Stimulated activated CD4-positive, alpha-beta T cell treated with anti-CD3 and anti-CD28 coated beads, Interleukin-1b, Interleukin-23, amount 100 ng/mL, for 1 hour (primary cell): Measurements from ENCODE around the gene DNAJC17.

Experiments
- DNase-seq, 2 donors: peaks; one replicate each; pipeline ENCODE4 v3.0.0-alpha.2; 2020; ENCODE audit warnings: low read depth in 2 of 2

DNAJC17 gene

DNA sequence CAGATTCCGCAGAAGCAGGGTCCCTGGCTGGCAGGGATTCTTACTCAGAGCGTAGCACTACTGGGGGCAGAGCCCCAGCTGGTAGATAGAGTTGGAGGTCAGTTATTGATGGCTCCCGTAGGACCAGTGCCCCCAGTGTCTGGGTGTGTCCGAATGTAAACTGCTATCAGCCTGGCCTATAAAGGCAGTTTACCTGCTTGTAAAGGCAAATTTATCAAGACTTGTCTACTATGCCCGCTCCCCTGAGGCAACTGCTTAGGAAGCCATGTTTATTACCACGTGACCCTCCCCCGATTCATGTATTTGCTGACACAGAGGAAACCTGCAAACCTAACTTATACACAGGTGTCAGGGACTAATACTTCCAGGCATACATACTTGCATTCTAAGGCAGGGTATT is 21.8 kb upstream of the DNAJC17 start:
- no peak for DNase-seq

DNA sequence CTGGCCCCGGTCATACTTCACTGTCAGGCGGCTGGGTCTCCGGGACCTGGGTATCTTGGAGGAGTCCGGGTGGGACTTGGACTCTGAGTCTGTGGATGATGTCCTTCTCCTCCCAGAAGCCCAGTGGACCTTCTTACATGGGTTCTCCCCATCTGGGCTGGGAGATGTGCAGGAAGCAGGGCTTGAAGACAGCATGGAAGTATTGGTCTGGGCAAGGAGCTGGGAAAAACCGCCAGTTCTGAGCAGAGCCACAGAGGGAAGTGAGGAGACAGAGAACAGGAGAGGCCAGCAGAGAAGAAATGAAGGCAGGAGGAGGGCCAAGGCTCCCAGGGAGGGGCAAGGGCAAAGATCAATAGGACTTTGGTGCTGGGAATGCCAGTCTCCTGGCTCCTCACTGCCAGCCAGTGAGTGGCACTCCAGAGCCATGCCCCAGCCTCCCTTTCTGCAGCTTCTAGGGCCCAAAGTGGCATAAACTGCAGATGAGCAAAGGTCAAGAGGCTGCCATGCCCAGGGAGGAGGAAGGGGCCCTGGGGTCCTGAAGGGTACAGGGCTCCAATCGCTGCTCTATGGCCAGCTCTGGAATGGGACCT is 21.3 kb upstream of the DNAJC17 start, which contains the start of gene PPP1R14D:
Gene PPP1R14D, minus strand, starts transcription at position 262 of the 590 bp plus-strand sequence. Its CDS starts 67 bp downstream, at position 195.
- DNase-seq: no peak

DNA sequence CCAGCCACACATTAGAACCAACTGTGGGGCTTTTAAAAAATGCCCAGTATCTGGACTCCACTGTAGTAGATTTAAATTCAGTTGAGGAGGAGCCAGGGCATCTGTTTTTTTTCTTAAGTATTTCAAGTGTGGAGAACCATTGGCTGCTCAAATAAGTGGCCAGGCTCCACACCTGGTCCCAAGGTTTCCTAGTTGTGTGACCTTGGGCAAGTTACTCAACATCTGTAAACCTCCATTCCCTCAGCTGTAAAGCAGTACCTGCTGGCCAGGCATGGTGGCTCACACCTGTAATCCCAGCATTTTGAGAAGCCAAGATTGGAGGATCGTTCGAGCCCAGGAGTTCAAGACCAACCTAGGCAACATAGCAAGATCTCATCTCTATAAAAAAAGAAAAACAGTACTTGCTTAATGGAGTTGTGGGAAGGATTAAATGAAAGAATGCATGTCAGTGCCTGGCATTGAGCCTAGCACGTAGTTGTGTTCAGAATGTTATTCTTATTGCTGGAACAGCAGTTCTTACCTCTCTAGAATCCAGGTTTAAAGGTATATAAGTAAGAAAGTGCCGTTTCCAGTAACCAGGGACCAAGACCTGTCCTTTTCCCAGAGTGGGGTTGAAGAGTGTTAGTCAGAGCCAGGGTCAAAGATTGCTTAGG is 19.3 kb upstream of the DNAJC17 start:
- no peak for DNase-seq

DNA sequence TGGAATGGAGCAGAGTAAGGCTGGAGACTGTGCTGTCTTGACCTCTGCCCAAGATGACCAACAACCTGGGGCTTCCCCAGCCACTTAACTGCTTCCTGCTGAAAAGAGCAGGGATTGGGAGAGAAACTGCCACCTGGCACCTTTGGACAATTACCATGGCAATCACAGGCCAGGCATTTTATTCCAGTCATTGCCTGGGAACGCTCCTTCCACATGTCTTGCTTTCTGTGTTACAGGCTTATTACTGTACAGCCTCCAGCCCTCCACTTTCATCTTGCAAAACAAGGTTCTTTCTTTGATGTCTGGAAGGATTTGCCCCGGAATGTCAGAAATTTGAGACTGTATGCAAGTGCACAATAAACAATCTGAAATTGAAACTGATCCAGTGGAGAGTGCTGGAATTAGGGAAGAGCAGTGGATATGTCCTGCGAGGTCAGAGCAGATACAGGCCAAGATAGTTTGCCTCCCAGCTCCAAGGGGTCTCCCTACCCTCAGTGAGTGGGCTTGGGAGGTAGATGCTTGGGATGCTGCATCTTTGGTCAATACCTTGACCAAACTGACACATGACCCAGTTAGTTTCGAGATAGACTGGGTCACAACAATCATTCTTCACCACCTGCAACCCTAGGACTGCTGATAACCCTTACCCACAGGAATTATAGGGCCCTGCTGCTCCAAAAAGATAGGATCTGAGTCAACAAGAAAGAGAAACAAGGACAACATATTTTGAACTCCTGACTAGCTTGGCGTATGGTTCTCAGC is 18.6 kb upstream of the DNAJC17 start:
- DNase-seq: no peak

DNA sequence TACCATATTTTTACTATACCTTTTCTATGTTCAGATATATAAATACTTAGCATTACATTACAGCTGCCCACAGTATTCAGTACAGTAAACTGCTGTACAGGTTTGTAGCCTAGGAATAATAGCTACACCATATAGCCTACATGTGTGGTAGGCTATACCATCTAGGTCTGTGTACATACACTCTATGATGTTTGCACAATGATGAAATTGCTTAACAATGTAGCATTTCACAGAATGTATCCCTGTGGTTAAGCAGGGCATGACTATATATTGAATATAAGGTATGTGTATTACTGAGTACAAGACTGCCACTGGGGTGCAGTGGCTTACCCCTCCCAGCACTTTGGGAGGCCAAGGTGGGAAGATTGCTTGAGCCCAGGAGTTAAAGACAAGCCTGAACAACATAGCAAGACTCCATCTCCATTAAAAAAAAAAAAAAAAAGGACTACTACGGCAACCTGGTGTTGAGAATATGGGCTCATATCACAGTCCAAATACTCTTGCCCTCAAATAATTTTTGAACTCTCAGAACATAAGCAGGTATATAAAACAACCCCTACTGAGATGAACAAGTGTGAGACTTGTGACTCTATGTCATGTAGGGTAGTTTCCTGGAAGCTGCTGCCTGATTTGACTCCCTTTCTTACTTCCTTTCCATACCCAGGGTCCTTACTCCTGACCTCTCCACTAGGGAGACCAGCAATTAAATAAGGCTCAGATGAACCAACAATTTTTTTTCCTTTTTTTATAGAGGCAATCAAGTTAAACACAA is 16.5 kb upstream of the DNAJC17 start:
- no peak for DNase-seq

DNA sequence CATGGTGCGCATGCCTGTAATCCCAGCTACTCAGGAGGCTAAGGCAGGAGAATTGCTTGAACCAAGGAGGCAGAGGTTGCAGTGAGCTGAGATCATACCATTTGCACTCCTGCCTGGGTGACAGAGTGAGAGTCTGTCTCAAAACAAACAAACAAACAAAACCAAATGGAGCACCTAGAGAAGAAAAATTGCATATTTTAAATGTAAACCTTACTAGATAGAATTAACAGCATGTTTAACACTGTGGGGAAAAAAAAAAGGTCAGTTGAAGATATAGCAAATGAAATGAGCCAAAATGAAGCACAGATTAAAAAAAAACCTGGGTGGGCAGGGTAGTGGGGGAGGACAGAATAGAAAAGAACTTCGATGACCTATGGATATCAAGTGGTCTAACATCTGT is 13.9 kb upstream of the DNAJC17 start:
- no peak for DNase-seq

DNA sequence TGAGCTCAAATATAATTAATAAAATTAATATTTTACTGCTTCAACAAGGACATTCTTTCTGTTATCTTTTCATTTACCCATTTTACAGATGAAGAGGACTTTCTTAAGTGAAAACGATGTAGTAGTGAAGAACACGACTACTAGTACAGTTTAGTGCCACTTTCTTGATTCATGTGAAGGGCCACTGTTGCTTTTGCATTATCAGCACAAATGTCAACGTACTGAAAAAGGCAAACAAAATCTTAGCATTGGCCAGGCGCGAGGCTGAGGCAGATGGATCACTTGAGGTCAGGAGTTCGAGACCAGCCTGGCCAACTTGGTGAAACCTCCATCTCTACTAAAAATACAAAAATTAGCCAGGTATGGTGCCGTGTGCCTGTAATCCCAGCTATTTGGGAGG is 11.8 kb upstream of the DNAJC17 start:
- DNase-seq: no peak

DNA sequence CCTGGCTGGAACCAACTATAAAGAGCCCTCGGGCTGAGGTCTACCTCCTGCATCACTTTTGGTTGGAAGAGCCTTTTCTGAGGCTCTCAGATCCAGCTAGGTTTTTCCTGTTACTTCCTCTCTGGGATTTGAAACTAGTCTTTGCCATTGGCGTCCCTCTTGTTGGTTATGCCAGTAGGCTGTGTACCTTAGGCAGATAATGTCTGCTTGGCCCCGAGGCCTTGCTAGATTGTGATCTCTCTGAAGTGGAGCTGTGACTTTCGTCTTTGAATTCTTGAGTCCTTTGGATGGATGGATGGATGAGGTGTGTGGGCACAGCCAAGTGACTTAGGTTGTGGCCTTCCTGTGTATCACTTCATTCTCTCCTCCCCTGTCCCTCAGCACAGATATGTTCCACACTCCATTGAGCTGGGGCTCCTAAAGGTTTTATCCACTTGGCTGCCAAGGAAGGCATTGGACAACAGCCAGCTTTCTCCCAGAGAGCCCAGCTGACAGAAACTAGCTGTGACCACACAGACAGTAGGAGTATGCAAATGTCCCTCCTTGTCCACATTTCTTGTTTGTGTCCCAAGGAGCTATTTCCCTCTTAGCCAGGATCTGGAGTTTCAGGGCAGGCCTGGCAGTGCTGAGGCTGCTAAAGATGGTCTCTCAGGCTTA is 7.9 kb upstream of the DNAJC17 start:
- DNase-seq: no peak

DNA sequence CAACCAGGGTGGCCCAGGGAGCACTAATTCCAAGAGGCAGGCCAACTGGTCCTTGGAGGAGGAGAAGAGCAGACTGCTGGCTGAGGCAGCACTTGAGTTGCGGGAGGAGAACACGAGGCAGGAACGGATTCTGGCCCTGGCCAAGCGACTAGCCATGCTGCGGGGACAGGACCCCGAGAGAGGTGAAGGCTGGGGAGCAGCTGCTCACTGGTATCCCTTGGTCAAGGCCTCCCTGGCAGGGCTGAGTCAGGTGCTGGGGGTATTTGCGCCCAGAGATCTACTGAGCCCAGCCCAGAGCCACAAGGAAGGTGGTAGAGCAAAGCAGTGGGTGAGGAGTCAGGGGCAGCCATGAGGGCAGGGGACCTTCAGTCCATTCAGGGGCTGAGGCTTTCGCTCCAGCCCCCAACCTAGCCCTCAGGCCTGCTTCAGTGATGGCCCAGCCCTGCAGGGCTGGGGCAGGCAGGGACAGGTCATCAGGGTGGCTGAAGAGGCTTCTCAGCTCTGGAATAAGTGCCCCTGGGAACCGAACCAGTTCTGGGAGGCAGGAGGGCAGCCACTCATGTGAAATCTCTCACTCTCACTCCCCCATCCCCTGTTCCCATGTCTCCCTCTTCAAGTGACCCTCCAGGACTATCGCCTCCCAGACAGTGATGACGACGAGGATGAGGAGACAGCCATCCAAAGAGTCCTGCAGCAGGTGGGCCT is 5.6 kb upstream of the DNAJC17 start:
- no peak for DNase-seq

DNA sequence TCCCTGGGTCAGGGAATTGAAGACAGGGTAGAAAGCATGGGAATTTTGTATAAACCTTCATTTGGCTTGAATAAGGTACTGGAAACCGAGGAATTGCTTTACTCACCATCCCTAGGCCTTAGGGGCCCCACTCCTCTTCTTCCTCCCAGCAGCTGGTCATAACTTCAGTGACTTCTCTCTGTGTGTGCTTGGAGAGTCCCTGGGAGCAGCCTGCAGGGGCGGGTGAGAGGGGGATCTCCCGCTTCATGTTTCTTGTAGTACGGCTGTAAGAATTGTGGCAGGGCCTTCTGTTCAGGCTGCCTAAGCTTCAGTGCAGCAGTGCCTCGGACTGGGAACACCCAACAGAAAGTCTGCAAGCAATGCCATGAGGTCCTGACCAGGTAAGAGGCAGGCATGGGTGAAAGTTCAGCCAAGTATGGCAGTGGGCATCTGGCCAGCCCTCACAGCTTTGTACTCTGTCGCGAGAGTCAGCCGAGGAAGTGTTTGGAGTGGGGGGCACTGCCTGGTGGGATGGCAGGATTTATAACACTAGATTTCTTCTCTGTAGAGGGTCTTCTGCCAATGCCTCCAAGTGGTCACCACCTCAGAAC is 1.7 kb upstream of the DNAJC17 start:
- DNase-seq: no peak

DNA sequence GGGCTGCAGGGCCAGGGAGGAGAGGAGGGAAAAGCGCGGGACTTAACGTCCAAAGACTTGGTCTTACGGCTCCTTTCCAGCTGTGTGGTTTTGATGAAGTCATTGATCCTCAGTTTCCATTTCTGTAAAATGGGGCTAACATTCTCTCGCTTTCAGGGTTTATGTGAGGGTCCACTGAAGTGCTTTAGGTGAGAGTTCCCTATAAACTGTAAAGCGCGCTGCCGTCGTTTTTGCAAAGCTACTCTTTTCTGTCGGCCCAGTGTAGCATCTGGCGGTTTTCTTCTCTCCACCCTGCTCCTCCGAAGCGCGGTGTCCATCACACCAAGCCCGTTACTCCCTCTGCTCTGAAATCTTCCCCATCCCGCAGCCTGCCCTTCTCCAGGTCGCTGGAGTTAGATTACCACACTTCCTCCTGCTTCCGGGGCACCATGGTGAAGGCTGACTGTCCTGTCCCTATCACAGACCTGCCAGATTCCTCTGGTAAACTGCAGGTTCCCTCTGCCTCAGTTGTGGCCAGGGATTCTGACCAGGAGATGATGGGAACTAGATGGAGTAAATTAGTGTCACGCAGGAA is 702 bp upstream of the DNAJC17 start:
- no peak for DNase-seq

DNA sequence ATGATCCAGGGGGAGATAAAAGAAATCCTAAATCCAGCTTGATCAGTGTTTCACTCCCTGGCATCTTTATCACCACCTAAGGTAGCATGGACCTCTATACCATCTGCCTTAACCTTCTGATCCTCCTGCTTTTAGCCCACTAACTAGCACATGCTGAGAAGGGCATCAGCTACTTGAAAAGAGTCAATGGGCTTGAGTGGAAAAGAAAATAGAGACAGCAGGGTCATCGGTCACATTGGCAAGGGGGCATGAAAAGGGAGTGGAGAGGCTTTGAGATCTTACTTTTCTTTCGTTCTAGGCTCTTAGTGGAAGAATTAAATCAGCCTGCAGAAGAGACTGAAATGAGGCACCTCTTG is 623 bp downstream of the DNAJC17 start:
- DNase-seq: no peak

DNA sequence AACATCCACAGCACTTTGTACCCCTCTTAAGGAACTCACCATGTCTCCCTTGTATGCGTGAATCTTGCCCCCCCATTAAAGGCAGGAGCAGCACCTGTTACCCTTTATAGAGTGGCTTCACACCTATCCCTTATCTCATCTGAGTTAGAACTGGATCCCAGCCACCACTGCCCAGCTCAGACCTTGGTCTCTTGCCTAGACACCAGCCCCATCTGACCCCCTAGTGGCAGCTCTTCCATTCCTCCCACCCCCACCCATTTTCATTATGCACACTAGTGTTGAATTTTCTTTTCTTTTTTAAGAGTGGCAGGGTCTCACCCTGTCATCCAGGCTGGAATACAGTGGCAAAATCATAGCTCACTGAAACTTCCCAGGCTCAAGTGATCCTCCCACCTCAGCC is 3.6 kb downstream of the DNAJC17 start:
- no peak for DNase-seq

DNA sequence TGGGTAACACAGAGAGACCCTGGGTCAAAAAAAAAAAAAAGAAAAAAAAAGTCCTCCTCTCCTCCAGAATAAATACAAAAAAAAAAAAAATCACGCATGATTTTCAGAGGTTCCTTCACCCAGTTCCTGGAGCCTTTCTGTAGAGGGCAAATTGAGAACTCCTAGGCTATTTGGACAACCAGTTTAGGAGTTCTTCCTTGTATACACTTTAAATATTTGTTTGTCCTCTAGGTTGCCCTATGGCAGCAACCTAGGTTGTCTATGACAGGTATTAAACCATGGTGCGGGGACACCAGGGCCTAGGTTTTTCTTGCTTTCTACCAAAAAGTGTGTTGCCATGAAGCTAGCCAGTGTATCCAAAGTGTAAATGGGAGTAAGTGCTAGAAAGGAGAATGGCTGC is 4.2 kb downstream of the DNAJC17 start:
- no peak for DNase-seq

DNA sequence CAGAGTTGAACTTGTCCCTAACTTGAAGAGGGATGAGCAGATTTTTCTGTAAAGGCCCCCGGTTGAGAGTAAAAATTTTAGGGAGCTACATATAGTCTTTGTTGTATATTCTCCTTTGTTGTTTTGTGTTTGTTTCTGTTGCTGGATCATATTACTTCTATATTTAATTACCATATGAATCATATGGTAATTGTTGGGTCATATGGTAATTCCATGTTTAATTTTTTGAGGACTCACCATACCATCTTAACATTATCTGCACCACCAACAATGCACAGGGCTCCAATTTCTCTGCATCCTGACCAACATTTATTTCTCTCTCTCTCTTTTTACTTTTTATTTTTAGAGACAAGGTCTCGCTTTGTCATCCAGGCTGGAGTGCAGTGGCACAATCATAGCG is 7.8 kb downstream of the DNAJC17 start:
- DNase-seq: no peak

DNA sequence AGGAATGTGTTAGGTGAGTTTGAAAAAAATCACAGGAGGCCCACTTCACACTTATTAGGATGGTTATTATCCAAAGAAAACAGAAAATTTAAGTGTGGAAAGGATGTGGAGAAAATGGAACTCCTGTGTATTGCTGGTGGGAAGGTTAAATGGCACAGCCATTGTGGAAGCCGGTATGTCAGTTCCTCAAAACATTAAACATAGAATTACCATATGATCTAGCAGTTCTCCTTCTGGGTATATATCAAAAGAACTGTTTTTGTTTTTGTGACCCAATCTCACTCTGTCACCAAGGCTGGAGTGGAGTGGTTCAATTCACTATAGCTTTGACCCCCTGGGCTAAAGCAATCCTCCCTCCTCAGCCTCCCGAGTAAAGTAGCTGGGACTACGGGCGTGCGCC is 10.8 kb downstream of the DNAJC17 start:
- no peak for DNase-seq

DNA sequence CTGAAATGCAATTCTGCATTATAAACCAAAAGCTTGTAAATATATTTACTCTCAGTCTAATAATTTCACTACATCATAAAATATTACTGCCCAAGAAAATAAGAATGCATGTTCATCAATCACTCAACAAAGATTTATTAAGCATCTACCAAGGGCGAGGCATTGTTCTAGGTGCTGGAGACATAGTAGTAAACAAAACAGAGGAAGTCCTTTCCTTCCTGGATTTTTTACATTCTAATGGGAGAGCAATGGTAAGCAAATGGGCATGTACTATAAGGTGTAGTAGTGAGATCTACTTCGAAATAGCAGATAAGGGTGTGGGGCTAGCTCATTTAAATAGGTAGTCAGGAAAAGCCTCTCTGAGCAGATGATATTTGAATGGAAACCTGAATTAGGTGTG is 11.2 kb downstream of the DNAJC17 start:
- no peak for DNase-seq

DNA sequence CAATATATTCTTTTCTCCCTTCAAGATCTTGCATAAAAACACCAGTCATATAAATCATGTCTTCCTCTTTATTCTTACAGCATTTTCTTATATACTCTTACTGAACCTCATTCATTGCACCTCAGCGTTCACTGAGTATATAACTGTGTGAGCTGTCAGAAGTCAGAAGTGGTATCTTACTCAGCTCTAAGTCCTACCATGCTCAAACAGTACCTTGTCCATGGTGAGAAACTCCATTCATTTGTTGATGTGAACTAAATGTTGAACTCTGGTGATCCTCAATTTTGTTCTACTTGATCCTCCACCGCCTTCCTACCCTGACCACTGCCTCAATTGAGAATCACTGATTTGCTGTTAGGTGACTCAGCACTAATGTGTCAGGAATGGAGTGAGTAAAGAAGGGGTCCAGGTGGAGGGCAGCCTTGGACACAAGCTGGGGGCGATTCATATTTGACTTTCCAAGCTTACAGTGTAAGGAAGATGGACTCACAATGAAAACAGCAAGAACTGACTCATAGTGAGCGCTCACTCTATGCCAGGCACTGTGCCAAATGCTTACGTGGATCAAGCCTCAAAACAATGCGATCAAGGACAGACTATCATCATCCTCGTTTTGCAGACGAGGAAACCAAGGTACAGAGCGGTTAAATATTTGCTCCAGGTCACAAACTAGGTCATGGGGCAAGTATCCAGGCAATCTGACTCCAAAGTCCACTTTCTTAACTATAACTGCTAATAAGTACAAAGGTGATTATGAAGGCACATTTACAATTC is 13.9 kb downstream of the DNAJC17 start:
- no peak for DNase-seq

DNA sequence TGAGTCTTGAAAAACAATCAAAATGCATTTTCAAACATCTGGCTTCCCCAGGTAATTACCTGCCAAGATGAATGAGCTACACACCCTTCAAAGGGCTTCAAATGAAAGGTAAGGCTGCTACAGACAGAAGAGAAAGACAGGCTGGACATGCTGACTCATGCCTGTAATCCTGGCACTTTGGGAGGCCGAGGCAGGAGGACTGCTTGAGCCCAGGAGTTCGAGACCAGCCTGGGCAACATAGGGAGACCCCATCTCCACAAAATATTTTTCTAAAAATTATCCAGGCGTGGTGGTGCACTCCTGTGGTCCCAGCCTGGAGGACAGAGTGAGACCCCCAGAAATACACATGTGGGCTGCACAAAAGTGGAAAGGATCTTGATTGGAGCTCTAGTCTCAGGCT is 14.9 kb downstream of the DNAJC17 start:
- DNase-seq: no peak

DNA sequence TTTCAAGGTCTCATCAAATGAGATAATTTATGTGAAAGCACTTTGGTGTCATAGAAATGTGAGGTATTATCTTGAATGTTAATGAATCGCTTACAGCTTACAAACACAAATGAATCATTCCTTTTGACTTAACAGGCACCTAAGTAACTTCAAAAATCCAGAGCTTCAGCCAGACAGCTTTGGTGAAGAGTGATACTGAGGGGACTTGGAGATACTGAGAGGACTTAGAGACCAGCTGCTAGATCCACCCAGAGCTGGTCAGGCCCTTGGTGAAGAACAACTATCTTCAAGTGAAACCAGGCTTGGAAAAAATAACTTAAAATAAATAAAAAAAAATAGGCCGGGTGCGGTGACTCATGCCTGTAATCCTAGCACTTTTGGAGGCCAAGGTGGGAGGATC is 16.6 kb downstream of the DNAJC17 start:
- DNase-seq: no peak
